Tongue (tissue), 2 donors: ENCODE results near the gene KCNA1. TPM values are rescaled to one million over a fixed set of nuclear protein-coding genes. Genes with fewer than 3 reads are reported as not detected.

ENCODE experiments used
- DNase-seq: peaks from one replicate; pipeline ENCODE4 v3.0.0-alpha.2; 2015
- total RNA-seq: library from RNA; depleted of rRNA; stranded (reverse); fragments of >200 nt; gene quantifications from one replicate; pipeline ENCODE4 v1.2.3, GENCODE V29; 2014

The KCNA1 gene
- total RNA-seq, 1 donor from 2014 or later = 4.4 TPM

- no peak for DNase-seq
Observed at GRCh38 chr12:4960547-4960946, 50.8 kb downstream of the KCNA1 start.

- DNase-seq = no peak
Observed at GRCh38 chr12:4961311-4961710, 51.6 kb downstream of the KCNA1 start.

GRCh38 chr12:4962539-4963486, 53.1 kb downstream of the KCNA1 start:
- no peak for DNase-seq

Other genes starting within 250 kb of the KCNA1 start
- 2.1 TPM for gene GALNT8, start 189.5 kb upstream of the KCNA1 start, total RNA-seq
- gene KCNA5, start 134.0 kb downstream of the KCNA1 start, total RNA-seq = 3.7 TPM